Endothelial cell of umbilical vein (primary cell): ENCODE results near the gene PKD2L2. TPM values are rescaled to one million over a fixed set of nuclear protein-coding genes. Genes with fewer than 3 reads are reported as not detected.

ENCODE experiments used
- BruUV-seq: library from RNA; stranded (reverse); fragments of 400-500 nt; replicated peaks from 2 replicates; lab custom pipeline; 2021; lab: Mats Ljungman, UMichigan
- CTCF ChIA-PET: fragments of 300-600, 350-600 bp; sonication (Branson Sonifier 250); formaldehyde crosslinking; loops from one replicate; lab custom pipeline; 2021; ENCODE audit warnings: antibody characterized with exemption, inconsistent platforms; lab: Charles Lee
- POLR2A ChIA-PET: fragments of 300-600, 350-600 bp; sonication (Branson Sonifier 250); formaldehyde crosslinking; loops from one replicate; lab custom pipeline; 2021; ENCODE audit warnings: antibody characterized with exemption, inconsistent platforms; lab: Charles Lee
- DNase-seq: peaks from one replicate; pipeline ENCODE4 v3.0.0-alpha.2; 2011; ENCODE audit warnings: low read depth, low spot score
- FAIRE-seq: peaks from 2 replicates; lab custom pipeline; 2011; peaks lifted over from hg19 to GRCh38; lab: Jason Lieb, UNC
- H2AFZ ChIP-seq: 2 replicates; pipeline ENCODE4 v1.6.0; 2012; ENCODE audit warnings: low read depth, low read length, control low read depth, inconsistent platforms
- H3K27ac ChIP-seq: 2 replicates; pipeline ENCODE4 v1.5.1; 2011; ENCODE audit warnings: low read depth, mild to moderate bottlenecking, control low read depth, low read length, moderate library complexity; ENCODE audit not compliant: insufficient read depth
- H3K27me3 ChIP-seq, 2 experiments: 2 replicates each; pipeline versions ENCODE4 v1.6.0 to v1.6.1; 2011; ENCODE audit warnings: low read length in 2 of 2, mixed read lengths in 1 of 2; ENCODE audit not compliant: control insufficient read depth in 2 of 2, insufficient read depth in 2 of 2
- H3K36me3 ChIP-seq, 2 experiments: 2 replicates in 1 of 2; 3 replicates in 1 of 2; pipeline ENCODE4 v1.5.1; 2011; ENCODE audit warnings: low read length in 2 of 2, mild to moderate bottlenecking in 1 of 2, moderate library complexity in 1 of 2; ENCODE audit not compliant: control insufficient read depth in 2 of 2, insufficient read depth in 2 of 2; ENCODE audit errors: extremely low read depth in 1 of 2
- H3K4me1 ChIP-seq: 3 replicates; pipeline ENCODE4 v1.5.1; 2011; ENCODE audit warnings: mild to moderate bottlenecking, low read length; ENCODE audit not compliant: control insufficient read depth, insufficient read depth; ENCODE audit errors: extremely low read depth
- H3K4me2 ChIP-seq: 2 replicates; pipeline ENCODE4 v1.6.1; 2011; ENCODE audit warnings: low read length, control low read depth, mixed read lengths; ENCODE audit not compliant: insufficient read depth
- H3K4me3 ChIP-seq, 3 experiments: fragments of 200-600 bp in 1 of 3; sonication (generic), shearing (Covaris generic) in 1 of 3; replicated peaks in 1 of 3; 2 replicates each; pipeline ENCODE4 v1.5.1; 2011 to 2016; ENCODE audit warnings: control low read depth in 3 of 3, low read length in 3 of 3, mild to moderate bottlenecking in 2 of 3, inconsistent platforms in 1 of 3, low read depth in 1 of 3, moderate library complexity in 1 of 3; ENCODE audit not compliant: insufficient read depth in 1 of 3
- H3K79me2 ChIP-seq: 2 replicates; pipeline ENCODE4 v1.6.0; 2012; ENCODE audit warnings: low read length, inconsistent platforms; ENCODE audit not compliant: control insufficient read depth, insufficient read depth
- H3K9ac ChIP-seq: replicated peaks from 2 replicates; pipeline ENCODE3; 2011; ENCODE audit warnings: low read length, control low read depth; ENCODE audit not compliant: insufficient read depth; ENCODE audit errors: extremely low read depth
- H3K9me1 ChIP-seq: replicated peaks from 3 replicates; pipeline ENCODE4 v1.6.0; 2011; ENCODE audit warnings: mild to moderate bottlenecking, low read length; ENCODE audit not compliant: control insufficient read depth, insufficient read depth; ENCODE audit errors: extremely low read depth
- H3K9me3 ChIP-seq: replicated peaks from 2 replicates; pipeline ENCODE4 v1.5.1; 2012; ENCODE audit warnings: low read length, inconsistent platforms; ENCODE audit not compliant: control insufficient read depth, insufficient read depth
- H4K20me1 ChIP-seq: replicated peaks from 2 replicates; pipeline ENCODE3; 2011; ENCODE audit warnings: mild to moderate bottlenecking, low read length; ENCODE audit not compliant: control insufficient read depth, insufficient read depth; ENCODE audit errors: extremely low read depth
- EZH2 ChIP-seq: IDR thresholded peaks from 2 replicates; pipeline ENCODE4 v1.6.1; 2012; ENCODE audit warnings: borderline replicate concordance, low read depth, mild to moderate bottlenecking, moderate library complexity, low read length, inconsistent platforms; ENCODE audit not compliant: severe bottlenecking
- FOS ChIP-seq: IDR thresholded peaks from 2 replicates; pipeline ENCODE4 v1.6.1; 2011; ENCODE audit warnings: mild to moderate bottlenecking, low read length, moderate library complexity, borderline replicate concordance; ENCODE audit not compliant: insufficient read depth
- GATA2 ChIP-seq: IDR thresholded peaks from 2 replicates; pipeline ENCODE4 v1.7.0; 2011; ENCODE audit warnings: low read depth, mild to moderate bottlenecking, moderate library complexity, mixed read lengths, low read length; ENCODE audit not compliant: insufficient read length, insufficient read depth
- JUN ChIP-seq: IDR thresholded peaks from 2 replicates; pipeline ENCODE4 v1.6.1; 2011; ENCODE audit warnings: borderline replicate concordance, low read depth; ENCODE audit not compliant: insufficient read length, insufficient read depth
- MYC ChIP-seq: IDR thresholded peaks from one replicate; pipeline ENCODE4 v1.6.1; 2011; ENCODE audit warnings: mild to moderate bottlenecking, low read depth, low read length
- POLR2A ChIP-seq: IDR thresholded peaks from 2 replicates; pipeline ENCODE4 v1.6.1; 2012; ENCODE audit warnings: low read depth, mild to moderate bottlenecking, control low read depth, low read length
- POLR2AphosphoS5 ChIP-seq: IDR thresholded peaks from 2 replicates; pipeline ENCODE4 v1.6.1; 2012; ENCODE audit warnings: low read depth, mild to moderate bottlenecking, control low read depth, low read length, moderate library complexity; ENCODE audit not compliant: insufficient read depth
- dilution Hi-C: fragments of 300-500 bp; cut with MboI; formaldehyde crosslinking; loops from one replicate; pipeline ENCODE4 v1.15.0; 2019; ENCODE audit warnings: low sequenced_read_pairs; ENCODE audit not compliant: extremely low pct_ligation_motif_present
- intact Hi-C: fragments of 100-400 bp; cut with micrococcal nuclease; formaldehyde crosslinking; loops from one replicate; pipeline ENCODE4 v1.10.0; 2022
- polyA plus RNA-seq, 4 experiments: library from polyadenylated mRNA; depleted of rRNA in 3 of 4; stranded (reverse) in 3 of 4; unstranded in 1 of 4; fragments of >200 nt; gene quantifications; 2 replicates each; pipeline versions ENCODE4 v1.2.1 to v1.2.3, GENCODE V29; 2011 to 2012; ENCODE audit warnings: missing spikeins in 1 of 4
- total RNA-seq: library from RNA; stranded (reverse); gene quantifications from 2 replicates; pipeline ENCODE4 v1.2.3, GENCODE V29; 2021
- TF ChIP-seq, protein P1 (sequence below), 2 donors: IDR thresholded peaks; 1 replicate in 1 of 2; 2 replicates in 1 of 2; pipeline ENCODE4 v1.5.1; 2011; ENCODE audit warnings: low read length in 2 of 2, mild to moderate bottlenecking in 2 of 2, moderate library complexity in 2 of 2, control low read depth in 1 of 2, inconsistent platforms in 1 of 2, low read depth in 1 of 2; ENCODE audit not compliant: insufficient read depth in 1 of 2; ENCODE audit errors: extremely low read depth in 1 of 2
- TF ChIP-seq, protein P2 (sequence below): IDR thresholded peaks from 2 replicates; pipeline ENCODE4 v1.6.1; 2011; ENCODE audit not compliant: insufficient read depth, insufficient read length

PKD2L2 gene
- total and polyA plus RNA-seq, 2 donors (not counting 3 experiments of a cell fraction or from before 2014, with no cell fraction given): not detected

DNA sequence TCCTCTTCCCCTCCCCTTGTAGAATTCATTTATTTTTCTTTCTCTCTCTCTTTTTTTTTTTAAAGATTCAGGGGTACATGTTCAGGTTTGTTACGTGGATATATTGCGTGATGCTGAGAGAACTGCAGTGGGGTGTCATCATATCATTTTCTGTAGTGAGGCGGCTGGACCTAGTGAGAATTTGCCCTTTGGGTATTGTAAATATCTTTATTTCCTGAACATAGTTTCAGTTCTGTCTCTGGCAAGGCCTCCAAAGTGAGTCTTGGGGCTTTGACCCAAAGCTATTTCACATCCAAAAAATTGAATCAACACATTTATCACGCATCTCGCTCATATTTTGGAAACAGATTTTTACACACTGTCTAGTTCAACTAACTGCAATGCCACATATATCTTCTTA, 47.0 kb upstream of the PKD2L2 start:
- Histone ChIP-seq H3K27ac (no peak overlapping the region), H3K9me3 (no peaks in the 10 kb centered on the region), H3K9ac (no peak overlapping the region), H2AFZ (no peak overlapping the region), H3K79me2 (no peaks in the 10 kb centered on the region), H3K9me1 (no peaks in the 10 kb centered on the region), H4K20me1 (no peaks in the 10 kb centered on the region), H3K4me1 (no peaks in the 10 kb centered on the region), H3K4me2 (no peak overlapping the region), H3K4me3 (no peak overlapping the region), H3K36me3 (no peaks in the 10 kb centered on the region), H3K27me3 (peaks cover 0 to 7% of the 10 kb centered on the region in 2 experiments)
- POLR2A ChIA-PET: no interaction called here
- no peak for DNase-seq
- intact Hi-C loops: no loop called here
- no TSS peak for BruUV-seq
- dilution Hi-C loops: no loop called here
- CTCF ChIA-PET: interaction anchor here (0.9 kb wide), 1 partner anchor 63 kb away, joined by 6 read pairs; no protein-coding TSS in a partner anchor
- TF ChIP-seq, protein P1, sequence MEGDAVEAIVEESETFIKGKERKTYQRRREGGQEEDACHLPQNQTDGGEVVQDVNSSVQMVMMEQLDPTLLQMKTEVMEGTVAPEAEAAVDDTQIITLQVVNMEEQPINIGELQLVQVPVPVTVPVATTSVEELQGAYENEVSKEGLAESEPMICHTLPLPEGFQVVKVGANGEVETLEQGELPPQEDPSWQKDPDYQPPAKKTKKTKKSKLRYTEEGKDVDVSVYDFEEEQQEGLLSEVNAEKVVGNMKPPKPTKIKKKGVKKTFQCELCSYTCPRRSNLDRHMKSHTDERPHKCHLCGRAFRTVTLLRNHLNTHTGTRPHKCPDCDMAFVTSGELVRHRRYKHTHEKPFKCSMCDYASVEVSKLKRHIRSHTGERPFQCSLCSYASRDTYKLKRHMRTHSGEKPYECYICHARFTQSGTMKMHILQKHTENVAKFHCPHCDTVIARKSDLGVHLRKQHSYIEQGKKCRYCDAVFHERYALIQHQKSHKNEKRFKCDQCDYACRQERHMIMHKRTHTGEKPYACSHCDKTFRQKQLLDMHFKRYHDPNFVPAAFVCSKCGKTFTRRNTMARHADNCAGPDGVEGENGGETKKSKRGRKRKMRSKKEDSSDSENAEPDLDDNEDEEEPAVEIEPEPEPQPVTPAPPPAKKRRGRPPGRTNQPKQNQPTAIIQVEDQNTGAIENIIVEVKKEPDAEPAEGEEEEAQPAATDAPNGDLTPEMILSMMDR (IDR thresholded peaks at IDR 0.05; ENCODE audit: extremely low read depth in 1 of 2, insufficient read depth in 1 of 2, low read depth in 1 of 2, low read length in 2 of 2): no peak
- TF ChIP-seq JUN (no peak), POLR2A (no peak), POLR2AphosphoS5 (no peak)
- no peak for FAIRE-seq

GRCh38 chr5:137843676-137844299, 45.5 kb upstream of the PKD2L2 start:
- H4K20me1 ChIP-seq: no peaks in the 10 kb centered on the region
- BruUV-seq: no TSS peak
- TF ChIP-seq GATA2 (no peak), MYC (no peak), FOS (no peak), POLR2A (no peak), JUN (no peak), POLR2AphosphoS5 (no peak), EZH2 (no peak)
- TF ChIP-seq, protein P2, sequence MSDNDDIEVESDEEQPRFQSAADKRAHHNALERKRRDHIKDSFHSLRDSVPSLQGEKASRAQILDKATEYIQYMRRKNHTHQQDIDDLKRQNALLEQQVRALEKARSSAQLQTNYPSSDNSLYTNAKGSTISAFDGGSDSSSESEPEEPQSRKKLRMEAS: no peak
- TF ChIP-seq, protein P1 (IDR thresholded peaks at IDR 0.05; ENCODE audit: extremely low read depth in 1 of 2, insufficient read depth in 1 of 2, low read depth in 1 of 2, low read length in 2 of 2): no peak
- no peaks in the 10 kb centered on the region for H3K9me3 ChIP-seq
- no peak for FAIRE-seq
- peaks cover 0 to 7% of the 10 kb centered on the region in 2 experiments for H3K27me3 ChIP-seq
- dilution Hi-C loops (no loop called here), intact Hi-C loops (no loop called here)
- peaks cover 3% of the 10 kb centered on the region for H3K4me1 ChIP-seq
- H3K36me3 ChIP-seq: no peaks in the 10 kb centered on the region
- DNase-seq: no peak
- H3K79me2 ChIP-seq: no peaks in the 10 kb centered on the region
- CTCF ChIA-PET: no interaction called here
- no peak overlapping the region for H2AFZ ChIP-seq
- no peak overlapping the region for H3K4me2 ChIP-seq
- no peak overlapping the region for H3K27ac ChIP-seq
- POLR2A ChIA-PET: no interaction called here
- H3K9me1 ChIP-seq: no peaks in the 10 kb centered on the region
- H3K4me3 ChIP-seq: no peak overlapping the region
- H3K9ac ChIP-seq: no peak overlapping the region
